Activated CD4-positive, alpha-beta T cell treated with anti-CD3 and anti-CD28 coated beads for 1 hour (primary cell): ENCODE data around the gene MCC.

ENCODE experiments used
- DNase-seq: peaks from one replicate; pipeline ENCODE4 v3.0.0-alpha.2; 2020

MCC gene

GRCh38 chr5:113240951-113241726, 247.1 kb downstream of the MCC start:
- DNase-seq: no peak

- DNase-seq: no peak
Observed at GRCh38 chr5:113240032-113240431, 248.2 kb downstream of the MCC start.

- no peak for DNase-seq
Observed at GRCh38 chr5:113237893-113238292, 250.4 kb downstream of the MCC start.

- no peak for DNase-seq
Observed at GRCh38 chr5:113236536-113237288, 251.5 kb downstream of the MCC start.

- DNase-seq: no peak
Observed at GRCh38 chr5:113235884-113236283, 252.4 kb downstream of the MCC start.

GRCh38 chr5:113234546-113234945, 253.7 kb downstream of the MCC start:
- DNase-seq: no peak

- no peak for DNase-seq
Observed at GRCh38 chr5:113233606-113234005, 254.6 kb downstream of the MCC start.

- no peak for DNase-seq
Observed at GRCh38 chr5:113232667-113233066, 255.6 kb downstream of the MCC start.

GRCh38 chr5:113232221-113232620, 256.0 kb downstream of the MCC start:
- DNase-seq: no peak

- no peak for DNase-seq
Observed at GRCh38 chr5:113231653-113232000, 256.6 kb downstream of the MCC start.

GRCh38 chr5:113230711-113231652, 257.3 kb downstream of the MCC start:
- no peak for DNase-seq

GRCh38 chr5:113227798-113228197, 260.5 kb downstream of the MCC start:
- no peak for DNase-seq

- DNase-seq: no peak
Observed at GRCh38 chr5:113226116-113226736, 262.0 kb downstream of the MCC start.

GRCh38 chr5:113225259-113225658, 263.0 kb downstream of the MCC start:
- DNase-seq: no peak

- no peak for DNase-seq
Observed at GRCh38 chr5:113224605-113225065, 263.6 kb downstream of the MCC start.

- DNase-seq: no peak
Observed at GRCh38 chr5:113223831-113224604, 264.2 kb downstream of the MCC start.

GRCh38 chr5:113223315-113223714, 264.9 kb downstream of the MCC start:
- DNase-seq: no peak

- DNase-seq: no peak
Observed at GRCh38 chr5:113221294-113222176, 266.7 kb downstream of the MCC start.

- DNase-seq: no peak
Observed at GRCh38 chr5:113219695-113220094, 268.6 kb downstream of the MCC start.

- DNase-seq: no peak
Observed at GRCh38 chr5:113218906-113219517, 269.2 kb downstream of the MCC start.
